Stimulated activated CD4-positive, alpha-beta T cell treated with anti-CD3 and anti-CD28 coated beads, TNF-alpha, amount 100 ng/mL, for 48 hours (primary cell): Measurements from ENCODE around the gene IFT25.
"Not testable (repeated sequence)": the region's sequence is repeated elsewhere in the genome, so short reads cannot be mapped to it uniquely, and the experiment has no call there.

Experiments used
- DNase-seq, 3 donors: peaks; one replicate each; pipeline ENCODE4 v3.0.0-alpha.2; 2020; ENCODE audit warnings: low read depth in 3 of 3

Gene IFT25

GRCh38 chr1:53889304-53890298 is 55.9 kb downstream of the IFT25 start, which contains the start of gene YIPF1:
YIPF1 (minus strand) TSS chr1:53889797; CDS start chr1:53888937, 860 bp downstream.
- peak; percentile 69 to 77 (median 75) for DNase-seq

- no peak for DNase-seq
Measured at GRCh38 chr1:53888681-53889080, 56.8 kb downstream of the IFT25 start.

GRCh38 chr1:53883600-53883999 is 61.9 kb downstream of the IFT25 start:
- not testable (repeated sequence) for DNase-seq

GRCh38 chr1:53881853-53882252 is 63.6 kb downstream of the IFT25 start:
- DNase-seq = not testable (repeated sequence)

- DNase-seq = no peak
Measured at GRCh38 chr1:53878492-53879105, 66.9 kb downstream of the IFT25 start.

- not testable (repeated sequence) for DNase-seq
Measured at GRCh38 chr1:53875150-53875549, 70.3 kb downstream of the IFT25 start.

GRCh38 chr1:53871773-53872484 is 73.6 kb downstream of the IFT25 start:
- no peak for DNase-seq
